ENCODE results near the gene KIAA0513. TPM values are rescaled to one million over a fixed set of nuclear protein-coding genes. Genes with fewer than 3 reads are reported as not detected.
A peak's percentile ranks its signal among the peaks of the same experiment; 100 is the strongest.

KIAA0513 gene
- total RNA-seq, 1 donor, result 3.2 TPM

DNA sequence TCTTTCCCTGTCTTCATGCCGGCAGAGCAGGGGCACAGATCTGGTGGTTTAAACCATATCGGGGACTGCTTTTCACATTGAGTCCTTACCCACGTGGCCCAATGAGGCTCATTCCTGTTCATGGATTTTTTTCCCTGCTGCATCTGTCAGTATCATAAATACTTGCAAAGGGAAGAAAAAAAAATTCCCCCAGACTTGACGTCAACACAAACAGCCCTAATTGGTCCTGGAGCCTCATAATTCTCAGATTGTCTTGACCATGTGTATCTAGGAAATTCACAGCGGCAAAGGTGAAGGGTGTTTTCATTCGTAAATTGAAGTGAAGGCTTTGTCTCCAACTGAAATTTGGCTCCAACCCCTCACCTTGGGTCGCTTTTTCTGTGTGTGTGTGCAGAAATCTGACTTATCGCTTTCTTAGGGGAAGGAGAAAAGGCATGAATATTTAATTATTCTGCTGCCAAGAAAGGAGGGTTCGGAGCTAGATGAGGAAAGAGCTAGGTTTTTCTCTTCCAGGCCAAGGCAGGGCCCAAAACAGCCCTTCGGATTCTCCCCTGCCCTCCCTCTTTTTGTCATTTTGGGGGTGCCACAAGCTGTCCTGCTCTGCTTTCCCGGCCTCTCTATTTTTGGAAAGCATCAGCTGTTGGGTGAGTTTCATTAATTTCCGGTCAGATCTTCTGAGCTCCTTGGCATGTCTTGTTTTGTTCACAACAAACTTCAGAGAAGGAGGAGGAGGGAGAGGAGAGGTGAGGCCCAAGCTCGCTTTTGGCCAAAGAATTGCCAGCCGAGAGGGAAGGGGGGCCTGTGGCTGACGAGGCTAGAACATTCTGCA lies 102.5 kb downstream of the KIAA0513 start:
- no peak for DNase-seq (ENCODE audit: low read depth in 2 of 3, low spot score in 2 of 3)

DNA sequence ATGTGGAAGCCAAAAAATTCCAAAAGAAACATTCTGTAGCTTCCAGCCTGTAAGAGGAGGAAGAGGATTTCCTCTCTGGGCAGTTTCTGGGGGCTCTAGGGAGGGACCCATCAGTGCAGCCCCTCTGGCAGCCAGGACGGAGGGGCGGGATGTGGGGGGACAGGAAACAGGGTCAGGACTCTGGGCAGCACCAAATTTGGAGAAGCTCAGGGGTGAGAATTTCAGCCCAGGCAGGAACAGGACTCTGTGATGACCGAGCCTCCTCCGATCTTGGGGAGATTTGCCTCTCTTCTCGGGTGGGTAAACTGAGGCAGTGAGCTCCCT lies 103.1 kb downstream of the KIAA0513 start:
- no peak for DNase-seq (ENCODE audit: low read depth in 2 of 3, low spot score in 2 of 3)

DNA sequence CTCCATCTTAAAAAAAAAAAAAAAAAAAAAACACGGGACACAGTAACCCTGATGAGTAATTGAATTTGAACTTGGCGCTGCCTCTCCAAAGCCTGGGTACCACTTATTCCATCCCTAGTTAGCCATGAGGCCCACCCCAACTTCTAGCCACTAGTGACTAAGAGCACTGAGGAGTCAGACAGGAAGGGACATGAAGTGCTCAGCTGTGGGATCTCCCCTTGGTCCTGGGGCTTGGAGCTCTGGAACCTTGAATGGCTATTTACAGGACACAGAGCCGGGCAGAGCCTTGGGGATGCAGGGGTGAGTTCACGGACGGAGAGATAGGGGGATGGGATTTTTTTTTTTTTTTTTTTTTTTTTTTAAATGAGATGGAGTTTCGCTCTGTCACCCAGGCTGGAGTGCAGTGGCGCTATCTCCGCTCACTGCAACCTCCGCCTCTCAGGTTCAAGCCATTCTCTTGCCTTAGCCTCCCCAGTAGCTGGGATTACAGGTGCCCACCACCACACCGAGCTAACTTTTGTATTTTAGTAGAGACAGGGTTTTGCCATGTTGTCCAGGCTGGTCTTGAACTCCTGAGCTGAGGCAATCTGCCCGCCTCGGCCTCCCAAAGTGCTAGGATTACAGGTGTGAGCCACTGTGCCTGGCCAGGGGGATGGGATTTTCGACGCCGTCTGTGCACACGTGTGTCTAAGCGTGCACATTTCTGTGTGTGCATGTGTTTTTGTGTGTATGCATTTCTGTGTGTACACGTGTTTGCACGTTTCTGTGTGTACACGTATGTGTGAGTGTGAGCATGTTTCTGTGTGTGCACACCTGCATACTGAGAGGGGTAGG lies 105.1 kb downstream of the KIAA0513 start:
- DNase-seq (ENCODE audit: low read depth in 2 of 3, low spot score in 2 of 3), result no peak

DNA sequence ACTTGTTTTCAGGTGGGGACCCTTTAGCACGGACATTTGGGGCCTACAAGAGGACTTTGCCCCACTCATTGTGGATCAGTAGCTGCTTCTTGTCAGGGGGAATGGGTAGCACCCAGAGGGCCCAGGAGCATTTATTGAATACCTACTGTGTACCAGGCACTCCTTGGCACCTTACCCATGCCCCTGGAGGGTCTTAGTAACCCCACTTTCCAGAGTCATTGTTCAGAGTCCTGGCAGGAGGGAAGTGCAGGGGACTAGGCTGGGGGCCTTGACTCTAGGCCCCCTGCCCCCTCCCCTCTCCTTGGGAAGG lies 105.7 kb downstream of the KIAA0513 start:
- no peak for DNase-seq (ENCODE audit: low read depth in 2 of 3, low spot score in 2 of 3)

DNA sequence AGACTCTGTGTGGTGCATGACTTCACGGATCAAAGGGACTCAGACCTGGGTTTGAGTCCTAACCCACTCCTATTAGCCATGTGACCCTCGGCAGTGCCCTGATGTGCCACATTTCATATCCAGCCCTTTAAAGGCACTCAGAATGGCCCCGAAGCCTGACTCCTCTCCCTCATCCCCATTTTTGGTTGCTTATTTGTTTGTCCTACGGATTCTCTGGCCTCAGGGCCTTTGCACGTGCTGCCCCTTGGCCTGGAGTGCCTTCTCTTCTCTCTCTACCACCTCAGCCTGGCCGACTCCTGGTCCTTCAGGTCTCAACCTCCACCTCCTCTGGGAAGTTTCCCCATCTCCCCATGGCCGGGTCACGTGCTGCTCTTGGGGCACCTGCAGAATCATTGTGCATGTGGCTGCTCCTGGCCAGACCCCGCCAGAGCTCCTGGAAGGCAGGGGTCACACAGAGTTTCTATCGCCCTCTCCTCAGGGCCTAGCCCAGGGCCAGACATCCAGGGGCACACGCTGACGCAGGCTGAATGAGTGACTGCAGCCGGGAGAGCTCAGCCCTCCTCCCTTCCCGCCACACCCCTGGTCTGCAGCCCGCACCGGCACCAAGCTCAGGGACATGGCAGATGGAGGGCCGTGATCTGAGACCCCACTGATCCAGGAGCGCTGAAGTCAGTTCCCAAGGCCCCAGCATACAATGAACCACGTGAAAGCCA lies 106.6 kb downstream of the KIAA0513 start:
- DNase-seq (ENCODE audit: low read depth in 2 of 3, low spot score in 2 of 3), result no peak

DNA sequence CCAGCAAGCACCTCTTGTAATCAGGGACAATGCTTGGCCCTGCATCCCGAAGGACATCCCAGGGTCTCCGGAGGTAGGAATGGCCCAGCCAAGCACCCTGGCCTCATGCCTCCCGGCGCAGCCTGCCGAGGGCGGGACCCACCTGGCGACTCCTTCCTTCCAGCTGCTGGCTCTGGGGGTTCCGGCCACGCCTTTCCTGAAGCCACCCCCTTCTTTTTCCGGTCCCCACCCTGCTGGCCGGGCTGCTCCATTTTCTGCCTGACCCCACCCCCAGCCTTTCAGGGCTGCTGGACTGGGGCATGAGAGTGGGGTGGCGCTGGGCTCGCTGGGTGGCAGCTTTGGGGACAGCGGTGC lies 107.2 kb downstream of the KIAA0513 start:
- DNase-seq (ENCODE audit: low read depth in 2 of 3, low spot score in 2 of 3), result no peak

DNA sequence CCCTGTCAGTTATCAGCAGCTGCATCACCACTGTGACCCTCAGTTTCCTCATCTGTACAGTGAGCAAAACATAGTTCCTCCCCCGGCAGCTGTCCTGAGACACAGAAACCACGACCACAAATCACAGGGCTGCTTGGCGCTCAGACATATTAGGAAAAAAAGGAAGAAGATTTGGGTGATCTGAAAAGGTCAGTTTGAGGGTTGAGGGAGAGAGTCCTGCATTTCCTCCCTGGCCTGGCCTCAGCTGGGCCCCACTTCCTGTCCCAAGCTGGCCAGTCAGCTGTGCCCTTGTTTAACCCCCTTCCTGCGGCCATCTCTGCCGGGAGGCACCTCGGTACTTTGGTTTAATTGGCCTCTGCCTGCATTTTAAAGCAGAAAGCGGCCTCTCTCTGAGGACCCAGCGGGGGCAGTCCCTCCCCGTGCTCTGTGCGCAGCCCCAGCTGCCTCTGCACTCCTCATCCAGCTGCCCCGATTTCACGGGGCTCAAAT lies 108.7 kb downstream of the KIAA0513 start:
- peak in 1 of 3 donors; percentile 55 for DNase-seq (ENCODE audit: low read depth in 2 of 3, low spot score in 2 of 3)

DNA sequence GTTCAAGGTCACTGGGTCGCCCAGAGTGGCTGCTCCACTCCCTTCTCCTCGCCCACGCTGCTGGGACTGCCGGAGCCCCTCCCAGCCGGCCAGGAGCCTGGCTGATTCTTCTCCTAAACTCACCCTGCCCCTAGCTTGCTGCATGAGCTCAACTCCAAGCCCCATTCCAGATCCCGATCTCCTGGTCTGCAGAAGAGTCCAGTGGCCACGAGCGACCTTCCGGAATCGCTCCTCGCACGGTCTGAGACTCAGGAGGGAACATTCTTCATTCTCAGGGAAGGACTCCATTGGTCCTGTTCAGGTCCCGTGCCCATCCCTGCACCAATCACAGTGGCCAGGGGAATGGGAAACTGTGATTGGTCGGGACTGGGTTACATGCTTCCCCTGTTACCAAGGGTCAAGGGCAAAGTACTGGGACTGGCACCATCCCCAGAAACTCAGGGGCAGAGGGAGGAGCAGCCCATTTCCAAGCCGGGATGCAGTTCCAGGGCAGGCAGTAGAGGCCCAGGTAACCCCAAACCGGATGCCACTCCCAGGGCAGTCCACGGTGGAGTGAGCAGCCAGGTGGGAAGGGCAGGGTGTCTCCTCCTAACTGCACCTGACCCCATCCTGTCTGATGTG lies 109.2 kb downstream of the KIAA0513 start:
- DNase-seq (ENCODE audit: low read depth in 2 of 3, low spot score in 2 of 3), result no peak

DNA sequence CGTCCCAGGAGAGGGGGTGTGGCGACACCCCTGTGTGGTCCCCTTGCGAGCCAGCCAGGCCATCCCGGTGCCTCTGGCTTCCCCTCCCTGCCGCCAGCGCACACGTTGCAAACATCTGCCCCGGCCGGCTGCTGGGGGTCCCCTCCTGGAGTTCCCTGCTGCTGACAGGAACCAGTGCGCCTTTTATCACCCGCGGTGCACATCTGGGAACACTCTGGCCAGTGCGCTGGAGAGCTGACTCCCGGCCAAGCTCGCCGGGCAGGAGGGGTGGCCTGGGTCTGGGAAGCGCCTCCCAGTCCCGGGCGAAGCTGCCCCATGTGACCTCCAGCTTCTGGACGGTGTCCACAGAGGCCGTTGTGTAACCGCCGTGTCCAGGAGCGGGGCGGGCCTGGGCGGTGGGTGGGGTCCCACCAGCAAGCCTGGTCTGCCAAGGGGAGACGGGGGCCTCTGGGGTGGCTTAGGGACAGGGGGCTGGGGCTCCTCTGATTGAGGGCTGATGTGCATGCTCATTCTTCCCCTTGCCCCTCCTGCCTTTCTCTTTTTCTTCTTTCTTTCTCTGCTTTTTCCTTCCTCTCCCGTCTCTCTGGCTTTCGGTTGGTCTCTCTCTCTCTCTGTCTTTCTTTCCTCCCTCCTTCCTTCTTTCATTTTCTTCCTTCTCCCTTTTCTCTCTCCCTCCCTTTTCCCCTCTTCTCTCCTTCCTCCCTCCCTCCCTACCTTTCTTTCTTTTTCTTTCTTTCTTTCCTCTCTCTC lies 109.9 kb downstream of the KIAA0513 start:
- DNase-seq (ENCODE audit: low read depth in 2 of 3, low spot score in 2 of 3), result no peak

DNA sequence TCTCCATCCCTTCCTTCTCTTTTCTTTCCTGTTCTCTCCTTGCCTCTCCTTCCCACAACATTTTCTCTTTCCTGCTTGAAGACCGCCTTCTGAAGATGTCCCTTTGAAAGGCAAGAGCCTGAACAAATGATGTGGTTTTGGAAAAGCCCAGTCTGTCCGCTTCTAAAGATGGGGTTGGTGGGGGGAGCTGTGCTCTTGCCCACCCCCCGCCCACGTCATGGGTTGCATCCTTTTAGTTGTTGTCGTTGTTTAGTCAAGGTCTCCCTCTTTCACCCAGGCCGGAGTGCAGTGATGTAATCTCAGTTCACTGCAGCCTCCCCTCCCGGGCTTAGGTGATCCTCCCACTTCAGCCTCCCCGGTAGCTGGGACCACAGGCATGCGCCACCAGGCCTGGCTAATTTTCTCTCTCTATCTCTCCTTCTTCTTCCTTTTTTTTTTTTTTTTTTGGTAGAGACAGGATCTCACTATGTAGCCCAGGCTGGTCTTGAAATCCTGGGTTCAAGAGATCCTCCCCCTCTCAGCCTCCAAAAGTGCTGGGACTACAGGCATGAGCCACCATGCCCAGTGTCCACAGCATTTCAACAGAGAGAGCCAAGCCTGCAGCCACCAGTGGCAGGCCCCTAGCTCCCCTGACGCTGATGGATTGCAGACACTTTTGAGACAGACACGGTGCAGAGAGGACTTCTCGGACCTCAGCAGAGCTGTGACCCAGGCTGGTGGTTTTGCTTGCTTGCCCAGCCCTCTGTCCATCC lies 110.7 kb downstream of the KIAA0513 start:
- DNase-seq (ENCODE audit: low read depth in 2 of 3, low spot score in 2 of 3), result no peak

DNA sequence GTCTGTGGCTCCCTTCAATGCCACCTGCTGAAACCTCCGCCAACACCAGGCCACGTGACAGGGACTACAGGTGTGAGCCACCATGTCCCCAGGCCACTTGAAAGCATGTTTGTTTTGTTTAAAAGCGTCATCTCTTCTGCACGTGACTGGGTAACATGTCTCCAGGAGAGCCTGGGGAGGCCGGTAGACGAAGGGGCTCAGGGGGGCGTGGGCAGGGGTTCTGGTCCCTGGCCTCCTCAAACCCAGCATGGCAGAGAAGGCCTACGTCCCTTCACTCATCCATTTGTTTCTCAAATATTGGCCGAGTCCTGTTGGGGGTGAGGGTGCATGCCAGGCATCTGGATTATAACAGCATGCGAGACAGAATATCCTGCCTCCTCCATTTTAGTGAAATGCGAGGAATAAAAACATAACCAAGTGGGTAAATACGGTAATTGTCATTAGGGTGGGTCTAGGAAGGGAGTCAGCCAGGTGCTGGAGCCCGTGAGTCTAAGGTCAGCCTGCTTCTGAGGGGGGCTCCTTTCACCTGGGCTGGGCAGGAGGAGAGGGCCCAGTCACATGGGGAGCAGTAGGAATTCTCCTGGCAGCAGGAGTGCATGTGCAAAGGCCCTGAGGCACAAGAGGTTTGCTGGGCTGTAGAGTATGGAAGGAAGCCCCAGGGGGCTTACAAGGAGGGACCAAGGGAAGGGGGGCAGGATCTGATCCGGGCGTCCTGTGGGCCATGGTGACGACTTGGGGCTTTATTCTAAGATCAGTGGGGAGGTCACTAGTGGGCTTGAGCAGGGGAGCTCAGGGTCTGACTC lies 111.4 kb downstream of the KIAA0513 start:
- DNase-seq (ENCODE audit: low read depth in 2 of 3, low spot score in 2 of 3), result no peak

DNA sequence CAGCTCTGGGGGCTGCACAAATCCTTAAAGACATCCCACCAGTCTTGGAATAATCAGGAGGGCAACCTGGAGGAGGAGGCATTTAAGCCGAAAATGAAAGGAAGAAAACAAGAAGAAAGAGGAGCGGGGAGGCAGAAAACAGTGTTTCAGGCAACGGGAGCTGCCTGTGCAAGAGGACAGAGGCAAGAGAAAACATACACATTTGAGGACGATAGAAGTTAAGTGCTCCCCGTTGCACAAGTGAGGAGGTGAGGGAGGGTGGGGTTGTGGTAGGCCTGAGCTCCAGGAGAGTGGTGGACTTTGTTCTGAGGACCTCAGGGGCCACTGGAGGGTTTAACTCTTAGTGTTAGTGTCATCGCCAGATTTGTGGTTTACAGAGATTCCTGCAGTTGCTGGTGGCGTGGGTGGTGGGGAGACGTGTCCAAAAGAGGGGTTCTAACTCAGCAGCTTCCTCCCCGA lies 112.3 kb downstream of the KIAA0513 start:
- DNase-seq (ENCODE audit: low read depth in 2 of 3, low spot score in 2 of 3), result no peak

DNA sequence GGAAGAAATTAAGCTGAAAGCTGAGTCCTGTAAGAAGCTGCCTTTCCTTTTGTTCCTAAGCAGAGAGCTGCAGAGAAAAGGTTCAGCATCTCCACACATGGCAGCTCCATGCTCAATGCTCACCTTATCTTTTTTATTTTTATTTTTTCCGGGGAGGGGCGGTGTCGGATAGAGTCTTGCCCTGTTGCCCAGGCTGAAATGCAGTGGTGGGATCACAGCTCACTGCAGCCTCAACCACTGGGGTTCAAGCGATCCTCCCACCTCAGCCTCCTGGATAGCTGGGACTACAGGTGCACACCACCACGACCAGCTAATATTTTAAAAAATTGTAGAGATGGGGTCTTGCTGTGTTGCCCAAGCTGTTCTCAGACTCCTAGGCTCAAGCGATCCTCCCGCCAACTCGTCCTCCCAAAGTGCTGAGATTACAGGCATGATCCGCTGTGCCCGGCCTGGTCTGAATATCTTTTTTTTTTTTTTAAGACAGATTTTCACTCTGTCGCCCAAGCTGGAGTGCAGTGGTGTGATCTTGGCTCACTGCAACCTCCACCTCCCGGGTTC lies 112.9 kb downstream of the KIAA0513 start:
- DNase-seq (ENCODE audit: low read depth in 2 of 3, low spot score in 2 of 3), result no peak

DNA sequence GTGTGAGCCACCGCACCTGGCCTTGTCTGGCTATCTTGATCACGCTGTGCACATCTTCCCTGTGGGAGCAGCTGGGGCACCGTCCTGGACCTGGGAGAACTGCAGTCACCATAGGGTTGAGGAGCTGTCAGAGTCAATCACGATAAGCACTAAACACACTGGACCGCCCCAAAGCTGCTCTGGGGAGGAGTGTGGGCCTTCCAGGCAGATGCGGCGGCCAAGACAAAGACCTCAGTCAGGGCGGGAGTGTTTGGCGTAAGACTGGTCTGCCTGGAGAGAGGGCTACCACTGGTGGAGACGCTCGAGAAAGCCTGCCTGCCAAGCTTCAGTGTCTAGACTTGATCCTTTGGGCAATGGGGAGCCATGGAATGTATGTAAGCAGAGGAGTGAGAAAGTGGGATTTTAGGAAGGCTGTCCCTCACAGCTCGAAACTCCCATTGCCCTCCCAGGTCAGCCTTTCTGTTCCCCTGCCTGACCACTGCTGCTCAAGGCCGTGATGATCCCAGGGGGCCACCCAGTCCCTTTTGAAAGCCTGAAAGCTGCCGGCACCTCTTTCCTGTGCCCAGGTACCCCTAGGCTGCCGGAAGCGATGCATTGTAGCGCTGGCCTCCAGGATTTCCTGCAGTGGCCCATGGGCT lies 114.0 kb downstream of the KIAA0513 start:
- no peak for DNase-seq (ENCODE audit: low read depth in 2 of 3, low spot score in 2 of 3)

DNA sequence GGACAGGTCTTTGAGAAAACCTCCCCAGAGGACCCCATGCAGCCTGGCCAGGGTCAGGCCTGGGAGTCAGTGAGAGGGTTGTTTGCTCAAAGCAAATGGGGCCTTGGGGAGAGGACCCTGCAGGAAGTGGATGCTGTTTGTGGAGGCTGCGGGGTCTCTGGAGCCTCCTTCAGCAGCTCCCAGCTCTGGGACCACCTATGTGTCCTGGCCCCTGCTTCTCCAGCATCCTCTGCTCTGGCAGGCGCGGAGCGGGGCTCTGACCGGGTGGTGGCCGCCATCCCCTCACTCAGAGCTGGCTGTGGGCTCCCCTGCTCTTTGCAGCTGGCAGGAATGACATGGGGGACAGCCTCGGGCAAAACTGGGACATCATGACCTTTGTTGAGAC lies 114.5 kb downstream of the KIAA0513 start:
- no peak for DNase-seq (ENCODE audit: low read depth in 2 of 3, low spot score in 2 of 3)

DNA sequence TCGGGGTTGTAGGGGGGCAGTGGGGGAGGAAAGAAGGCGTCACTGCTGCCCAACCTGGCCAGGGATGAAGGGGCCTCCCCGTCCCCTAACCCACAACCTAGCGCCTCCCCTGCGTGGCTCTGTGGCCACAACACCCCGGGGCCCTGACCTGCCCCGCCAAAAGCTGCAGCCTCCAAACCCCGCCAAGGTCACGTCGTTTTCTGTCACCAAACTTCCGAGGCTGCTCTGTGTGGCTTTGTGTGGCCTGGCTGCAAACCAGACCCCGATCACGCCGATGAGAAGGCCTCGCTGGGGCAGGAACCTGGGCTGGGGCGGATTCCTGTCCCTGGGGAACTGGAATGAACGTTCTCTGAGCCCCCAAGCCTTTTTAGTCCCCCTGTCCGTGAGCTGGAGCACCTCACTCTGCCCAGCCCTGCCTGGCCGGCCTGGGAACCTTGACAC lies 115.2 kb downstream of the KIAA0513 start:
- no peak for DNase-seq (ENCODE audit: low read depth in 2 of 3, low spot score in 2 of 3)

All from hematopoietic multipotent progenitor cell (in vitro differentiated cells).